HL-60 (cell line): ENCODE results near the gene DOCK7.
A peak's percentile ranks its signal among the peaks of the same experiment; 100 is the strongest.

ENCODE experiments used
- DNase-seq, 2 experiments: peaks; one replicate each; pipeline ENCODE4 v3.0.0-alpha.2; 2010 to 2020; ENCODE audit warnings: low read depth in 1 of 2, low spot score in 1 of 2
- H3K27ac ChIP-seq: fragments of 250-450 bp; sonication (Bioruptor Pico); replicated peaks from 2 replicates; pipeline ENCODE4 v1.5.1; 2020; ENCODE audit warnings: mild to moderate bottlenecking, moderate library complexity
- H3K27me3 ChIP-seq: fragments of 250-450 bp; sonication (Bioruptor Pico); 2 replicates; pipeline ENCODE4 v1.5.1; 2021; ENCODE audit warnings: mild to moderate bottlenecking, moderate library complexity; ENCODE audit not compliant: insufficient read depth, poor library complexity, severe bottlenecking
- H3K4me3 ChIP-seq: replicated peaks from 2 replicates; pipeline ENCODE4 v1.5.1; 2011; ENCODE audit warnings: mild to moderate bottlenecking, control low read depth, low read length; ENCODE audit not compliant: insufficient read depth
- CTCF ChIP-seq: IDR thresholded peaks from one replicate; pipeline ENCODE4 v1.5.1; 2011; ENCODE audit warnings: low read length, control low read depth, inconsistent platforms; ENCODE audit not compliant: insufficient read depth
- GABPA ChIP-seq: IDR thresholded peaks from 2 replicates; pipeline ENCODE4 v1.6.1; 2012; ENCODE audit warnings: low read depth
- POLR2AphosphoS5 ChIP-seq: IDR thresholded peaks from 2 replicates; pipeline ENCODE4 v1.6.1; 2012; ENCODE audit warnings: low read depth
- REST ChIP-seq: IDR thresholded peaks from 2 replicates; pipeline ENCODE4 v1.6.1; 2012; ENCODE audit warnings: low read depth; ENCODE audit not compliant: insufficient replicate concordance
- SPI1 ChIP-seq: IDR thresholded peaks from 2 replicates; pipeline ENCODE4 v1.6.1; 2012; ENCODE audit warnings: low read depth, mild to moderate bottlenecking, borderline replicate concordance

The DOCK7 gene

GRCh38 chr1:62621907-62622306 lies 66.3 kb downstream of the DOCK7 start:
- H3K27ac ChIP-seq = peak overlapping the region; percentile 8; the same call in 1 of the 2 replicates
- TF ChIP-seq SPI1 = no peak
- no peak for TF ChIP-seq POLR2AphosphoS5
- no peak for TF ChIP-seq GABPA
- TF ChIP-seq REST = no peak
- no peak for TF ChIP-seq CTCF
- H3K4me3 ChIP-seq = no peak overlapping the region
- no peaks in the 10 kb centered on the region for H3K27me3 ChIP-seq
- peak; percentile 69 to 73 for DNase-seq

GRCh38 chr1:62613890-62614289 lies 74.3 kb downstream of the DOCK7 start:
- no peak for TF ChIP-seq POLR2AphosphoS5
- no peak for TF ChIP-seq CTCF
- TF ChIP-seq SPI1 = no peak
- no peak for TF ChIP-seq REST
- TF ChIP-seq GABPA = no peak
- Histone ChIP-seq H3K27me3 (no peaks in the 10 kb centered on the region), H3K4me3 (no peak overlapping the region), H3K27ac (no peak overlapping the region)
- no peak for DNase-seq

- TF ChIP-seq POLR2AphosphoS5 (no peak), REST (no peak), CTCF (no peak), SPI1 (no peak), GABPA (no peak)
- Histone ChIP-seq H3K27me3 (no peaks in the 10 kb centered on the region), H3K4me3 (no peak overlapping the region), H3K27ac (no peak overlapping the region)
- DNase-seq = no peak
These were observed 74.9 kb downstream of the DOCK7 start for GRCh38 chr1:62613325-62613727.
